ENCODE data around the gene VPS25. TPM values are rescaled to one million over a fixed set of nuclear protein-coding genes. Genes with fewer than 3 reads are reported as not detected.

The VPS25 gene
- total and polyA plus RNA-seq, 9 of the 15 experiments (the other 6 are each of a cell fraction or from before 2014, with no cell fraction given) = 123 to 352 (median 180) TPM

GRCh38 chr17:42743595-42744282, 29.5 kb upstream of the VPS25 start (continued):
- TF ChIP-seq, protein P1, sequence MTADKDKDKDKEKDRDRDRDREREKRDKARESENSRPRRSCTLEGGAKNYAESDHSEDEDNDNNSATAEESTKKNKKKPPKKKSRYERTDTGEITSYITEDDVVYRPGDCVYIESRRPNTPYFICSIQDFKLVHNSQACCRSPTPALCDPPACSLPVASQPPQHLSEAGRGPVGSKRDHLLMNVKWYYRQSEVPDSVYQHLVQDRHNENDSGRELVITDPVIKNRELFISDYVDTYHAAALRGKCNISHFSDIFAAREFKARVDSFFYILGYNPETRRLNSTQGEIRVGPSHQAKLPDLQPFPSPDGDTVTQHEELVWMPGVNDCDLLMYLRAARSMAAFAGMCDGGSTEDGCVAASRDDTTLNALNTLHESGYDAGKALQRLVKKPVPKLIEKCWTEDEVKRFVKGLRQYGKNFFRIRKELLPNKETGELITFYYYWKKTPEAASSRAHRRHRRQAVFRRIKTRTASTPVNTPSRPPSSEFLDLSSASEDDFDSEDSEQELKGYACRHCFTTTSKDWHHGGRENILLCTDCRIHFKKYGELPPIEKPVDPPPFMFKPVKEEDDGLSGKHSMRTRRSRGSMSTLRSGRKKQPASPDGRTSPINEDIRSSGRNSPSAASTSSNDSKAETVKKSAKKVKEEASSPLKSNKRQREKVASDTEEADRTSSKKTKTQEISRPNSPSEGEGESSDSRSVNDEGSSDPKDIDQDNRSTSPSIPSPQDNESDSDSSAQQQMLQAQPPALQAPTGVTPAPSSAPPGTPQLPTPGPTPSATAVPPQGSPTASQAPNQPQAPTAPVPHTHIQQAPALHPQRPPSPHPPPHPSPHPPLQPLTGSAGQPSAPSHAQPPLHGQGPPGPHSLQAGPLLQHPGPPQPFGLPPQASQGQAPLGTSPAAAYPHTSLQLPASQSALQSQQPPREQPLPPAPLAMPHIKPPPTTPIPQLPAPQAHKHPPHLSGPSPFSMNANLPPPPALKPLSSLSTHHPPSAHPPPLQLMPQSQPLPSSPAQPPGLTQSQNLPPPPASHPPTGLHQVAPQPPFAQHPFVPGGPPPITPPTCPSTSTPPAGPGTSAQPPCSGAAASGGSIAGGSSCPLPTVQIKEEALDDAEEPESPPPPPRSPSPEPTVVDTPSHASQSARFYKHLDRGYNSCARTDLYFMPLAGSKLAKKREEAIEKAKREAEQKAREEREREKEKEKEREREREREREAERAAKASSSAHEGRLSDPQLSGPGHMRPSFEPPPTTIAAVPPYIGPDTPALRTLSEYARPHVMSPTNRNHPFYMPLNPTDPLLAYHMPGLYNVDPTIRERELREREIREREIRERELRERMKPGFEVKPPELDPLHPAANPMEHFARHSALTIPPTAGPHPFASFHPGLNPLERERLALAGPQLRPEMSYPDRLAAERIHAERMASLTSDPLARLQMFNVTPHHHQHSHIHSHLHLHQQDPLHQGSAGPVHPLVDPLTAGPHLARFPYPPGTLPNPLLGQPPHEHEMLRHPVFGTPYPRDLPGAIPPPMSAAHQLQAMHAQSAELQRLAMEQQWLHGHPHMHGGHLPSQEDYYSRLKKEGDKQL (CRISPR knock-in tag; IDR thresholded peaks at IDR 0.05; ENCODE audit: borderline replicate concordance) = no peak
- TF ChIP-seq RBFOX2 (IDR thresholded peaks at IDR 0.05; ENCODE audit: low read depth, low read length) (no peak), POLR2H (tag; IDR thresholded peaks at IDR 0.05; ENCODE audit: low read depth) (no peak), GTF2E2 (tag; IDR thresholded peaks at IDR 0.05) (no peak), SIN3B (IDR thresholded peaks at IDR 0.05; ENCODE audit: low read depth) (no peak), CLOCK (CRISPR knock-in tag; IDR thresholded peaks at IDR 0.05; ENCODE audit: borderline replicate concordance) (no peak), SRSF7 (optimal IDR thresholded peaks at IDR 0.05; ENCODE audit: low read depth, low read length) (no peak), RBM15 (IDR thresholded peaks at IDR 0.05; ENCODE audit: insufficient read depth, low read length) (no peak), U2AF1 (optimal IDR thresholded peaks at IDR 0.05; ENCODE audit: low read depth, low read length) (no peak), HMG20A (CRISPR knock-in tag; conservative IDR thresholded peaks at IDR 0.05) (no peak), CCNT2 (IDR thresholded peaks at IDR 0.05; ENCODE audit: borderline replicate concordance, extremely low read depth, insufficient read length, low read depth, low read length) (peak; percentile 87)
- TF ChIP-seq, protein P2, sequence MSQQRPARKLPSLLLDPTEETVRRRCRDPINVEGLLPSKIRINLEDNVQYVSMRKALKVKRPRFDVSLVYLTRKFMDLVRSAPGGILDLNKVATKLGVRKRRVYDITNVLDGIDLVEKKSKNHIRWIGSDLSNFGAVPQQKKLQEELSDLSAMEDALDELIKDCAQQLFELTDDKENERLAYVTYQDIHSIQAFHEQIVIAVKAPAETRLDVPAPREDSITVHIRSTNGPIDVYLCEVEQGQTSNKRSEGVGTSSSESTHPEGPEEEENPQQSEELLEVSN (IDR thresholded peaks at IDR 0.05; ENCODE audit: borderline replicate concordance in 1 of 2, extremely low read depth in 1 of 2, insufficient read depth in 1 of 2, insufficient read length in 1 of 2, low read depth in 1 of 2, low read length in 1 of 2, poor library complexity in 1 of 2, severe bottlenecking in 1 of 2) = no peak
